HEK293 (cell line): ENCODE data around the gene DDX10.

Experiments
- CTCF ChIA-PET: fragments of 350-600 bp; formaldehyde crosslinking; extraction: SDS; loops from one replicate; lab custom pipeline; 2021; ENCODE audit warnings: antibody characterized with exemption; lab: Yijun Ruan, JAX
- POLR2A ChIA-PET: fragments of 300-600 bp; formaldehyde crosslinking; extraction: SDS; loops from one replicate; lab custom pipeline; 2020; ENCODE audit warnings: antibody characterized with exemption, inconsistent platforms; lab: Yijun Ruan, JAX
- H3K27ac ChIP-seq: fragments of 200-500 bp; sonication (Bioruptor generic); 2 replicates; pipeline ENCODE4 v1.5.1; 2014; ENCODE audit warnings: low read depth, low read length, control low read depth, inconsistent platforms; ENCODE audit errors: extremely low read depth
- H3K36me3 ChIP-seq, 2 experiments: fragments of 200-500 bp in 1 of 2; sonication (Bioruptor generic) in 1 of 2; 1 replicate in 1 of 2; 2 replicates in 1 of 2; pipeline ENCODE4 v1.5.1; 2014 to 2017; ENCODE audit warnings: inconsistent platforms in 2 of 2, low read length in 2 of 2; ENCODE audit not compliant: control insufficient read depth in 2 of 2, insufficient read depth in 1 of 2
- H3K4me1 ChIP-seq: fragments of 200-500 bp; sonication (Bioruptor generic); 2 replicates; pipeline ENCODE4 v1.5.1; 2014; ENCODE audit warnings: mild to moderate bottlenecking, low read length, inconsistent platforms; ENCODE audit not compliant: control insufficient read depth, insufficient read depth
- H3K4me3 ChIP-seq: 2 replicates; pipeline ENCODE4 v1.5.1; 2011; ENCODE audit warnings: low read depth, mild to moderate bottlenecking, control low read depth, low read length, moderate library complexity
- H3K9me3 ChIP-seq: fragments of 200-500 bp; sonication (Bioruptor generic); 2 replicates; pipeline ENCODE4 v1.5.1; 2014; ENCODE audit warnings: low read depth, low read length, inconsistent platforms; ENCODE audit not compliant: control insufficient read depth, insufficient read depth
- EGR2 ChIP-seq: fragments of 450-650 bp; formaldehyde crosslinking; IDR thresholded peaks from 2 replicates; pipeline ENCODE4 v1.5.1; 2016; ENCODE audit warnings: low read depth, missing biosample characterization, missing genetic modification characterization
- KLF17 ChIP-seq: fragments of 450-650 bp; formaldehyde crosslinking; IDR thresholded peaks from 2 replicates; pipeline ENCODE4 v1.5.1; 2016; ENCODE audit warnings: missing biosample characterization, missing genetic modification characterization
- MZF1 ChIP-seq: fragments of 450-650 bp; formaldehyde crosslinking; IDR thresholded peaks from 2 replicates; pipeline ENCODE4 v1.5.1; 2017; ENCODE audit warnings: missing biosample characterization, missing genetic modification characterization, borderline replicate concordance
- PATZ1 ChIP-seq: fragments of 450-650 bp; formaldehyde crosslinking; IDR thresholded peaks from 2 replicates; pipeline ENCODE4 v1.5.1; 2016; ENCODE audit warnings: missing biosample characterization, missing genetic modification characterization
- ZNF114 ChIP-seq: fragments of 450-650 bp; formaldehyde crosslinking; IDR thresholded peaks from 2 replicates; pipeline ENCODE4 v1.5.0; 2017; ENCODE audit warnings: missing biosample characterization, missing genetic modification characterization
- ZNF157 ChIP-seq: fragments of 450-650 bp; formaldehyde crosslinking; IDR thresholded peaks from 2 replicates; pipeline ENCODE4 v1.5.1; 2016; ENCODE audit warnings: missing biosample characterization, missing genetic modification characterization
- ZNF280C ChIP-seq: fragments of 450-650 bp; formaldehyde crosslinking; IDR thresholded peaks from 2 replicates; pipeline ENCODE4 v1.5.1; 2016; ENCODE audit warnings: missing biosample characterization, missing genetic modification characterization
- ZNF292 ChIP-seq: fragments of 450-650 bp; formaldehyde crosslinking; IDR thresholded peaks from 2 replicates; pipeline ENCODE4 v1.5.1; 2016; ENCODE audit warnings: low read depth, missing biosample characterization, missing genetic modification characterization, borderline replicate concordance
- ZNF366 ChIP-seq: fragments of 450-650 bp; formaldehyde crosslinking; conservative IDR thresholded peaks from 2 replicates; pipeline ENCODE4 v1.5.1; 2016; ENCODE audit warnings: missing biosample characterization, missing genetic modification characterization
- ZNF391 ChIP-seq: fragments of 450-650 bp; formaldehyde crosslinking; IDR thresholded peaks from 2 replicates; pipeline ENCODE4 v1.5.1; 2016; ENCODE audit warnings: low read depth, missing biosample characterization, missing genetic modification characterization, borderline replicate concordance
- ZNF433 ChIP-seq: fragments of 450-650 bp; formaldehyde crosslinking; IDR thresholded peaks from 2 replicates; pipeline ENCODE4 v1.5.1; 2016; ENCODE audit warnings: missing biosample characterization, missing genetic modification characterization, low read depth
- ZNF488 ChIP-seq: fragments of 450-650 bp; formaldehyde crosslinking; IDR thresholded peaks from 2 replicates; pipeline ENCODE4 v1.5.1; 2016; ENCODE audit warnings: missing biosample characterization, missing genetic modification characterization
- ZNF521 ChIP-seq: fragments of 450-650 bp; formaldehyde crosslinking; IDR thresholded peaks from 2 replicates; pipeline ENCODE4 v1.5.1; 2017; ENCODE audit warnings: missing biosample characterization, mild to moderate bottlenecking, missing genetic modification characterization
- ZNF610 ChIP-seq: fragments of 450-650 bp; formaldehyde crosslinking; IDR thresholded peaks from 2 replicates; pipeline ENCODE4 v1.5.1; 2016; ENCODE audit warnings: missing biosample characterization, missing genetic modification characterization, borderline replicate concordance
- ZNF664 ChIP-seq: fragments of 450-650 bp; formaldehyde crosslinking; IDR thresholded peaks from 2 replicates; pipeline ENCODE4 v1.5.1; 2016; ENCODE audit warnings: missing biosample characterization, missing genetic modification characterization
- ZNF785 ChIP-seq: fragments of 450-650 bp; formaldehyde crosslinking; IDR thresholded peaks from 2 replicates; pipeline ENCODE4 v1.5.1; 2016; ENCODE audit warnings: missing biosample characterization, missing genetic modification characterization
- ZSCAN5A ChIP-seq: fragments of 450-650 bp; formaldehyde crosslinking; IDR thresholded peaks from 2 replicates; pipeline ENCODE4 v1.5.1; 2016; ENCODE audit warnings: missing biosample characterization, missing genetic modification characterization

The DDX10 gene

GRCh38 chr11:108927791-108928545 lies 263.1 kb downstream of the DDX10 start (continued):
- TF ChIP-seq ZNF157 (tag by site-specific recombination) = no peak
- no peak for TF ChIP-seq ZNF280C
- no peak for TF ChIP-seq MZF1 (tag by site-specific recombination)
- TF ChIP-seq PATZ1 (tag by site-specific recombination) = no peak
- TF ChIP-seq EGR2 (tag by site-specific recombination) = no peak
- no peak for TF ChIP-seq ZNF292 (tag by site-specific recombination)
- TF ChIP-seq ZNF488 (tag by site-specific recombination) = no peak
- no peak for TF ChIP-seq ZNF433 (tag by site-specific recombination)
- TF ChIP-seq ZNF664 (tag by site-specific recombination) = no peak

- H3K27ac ChIP-seq = no peak overlapping the region
- ChIA-PET CTCF (no interaction called here), POLR2A (no interaction called here)
- H3K9me3 ChIP-seq = no peaks in the 10 kb centered on the region
- H3K36me3 ChIP-seq = no peaks in the 10 kb centered on the region
- TF ChIP-seq ZNF785 (no peak), ZNF610 (tag by site-specific recombination) (no peak), ZNF391 (tag by site-specific recombination) (no peak), KLF17 (no peak), ZNF366 (no peak), ZNF114 (tag by site-specific recombination) (no peak), ZNF521 (tag by site-specific recombination) (no peak), ZSCAN5A (no peak)
- no peak overlapping the region for H3K4me3 ChIP-seq
- no peaks in the 10 kb centered on the region for H3K4me1 ChIP-seq
Measured at GRCh38 chr11:108929241-108929640, 264.4 kb downstream of the DDX10 start.
